WTC11 (cell line): ENCODE results near the gene PCGF1. TPM values are rescaled to one million over a fixed set of nuclear protein-coding genes. Genes with fewer than 3 reads are reported as not detected.

Source experiments
- ATAC-seq: fragments of 200-7000 bp; cut with Tn5 transposase; 2 replicates; pipeline ENCODE4 v1.10.0; 2021; ENCODE audit warnings: mild to moderate bottlenecking, moderate library complexity
- CTCF ChIA-PET: fragments of 300-600 bp; sonication (Branson Sonifier 250); formaldehyde crosslinking; loops from one replicate; lab custom pipeline; 2021; ENCODE audit warnings: antibody characterized with exemption; lab: Charles Lee
- POLR2A ChIA-PET: fragments of 350-600 bp; sonication (Branson Sonifier 250); formaldehyde crosslinking; loops from one replicate; lab custom pipeline; 2021; ENCODE audit warnings: antibody characterized with exemption; lab: Charles Lee
- DNase-seq: peaks from one replicate; pipeline ENCODE4 v3.0.0; 2021; ENCODE audit warnings: low spot score
- H3K27ac Mint-ChIP-seq: 2 replicates; pipeline ENCODE4 v1.8.0; 2021; ENCODE audit warnings: mixed read lengths
- H3K27me3 Mint-ChIP-seq: 2 replicates; pipeline ENCODE4 v1.8.0; 2021; ENCODE audit warnings: low read depth, mild to moderate bottlenecking, moderate library complexity, mixed read lengths
- H3K36me3 Mint-ChIP-seq: 2 replicates; pipeline ENCODE4 v1.8.0; 2021; ENCODE audit warnings: mixed read lengths
- H3K4me1 Mint-ChIP-seq: 2 replicates; pipeline ENCODE4 v1.8.0; 2022; ENCODE audit warnings: mixed read lengths
- H3K4me3 Mint-ChIP-seq: 2 replicates; pipeline ENCODE4 v1.8.0; 2021; ENCODE audit warnings: mild to moderate bottlenecking, moderate library complexity, mixed read lengths
- H3K9me3 Mint-ChIP-seq: 2 replicates; pipeline ENCODE4 v1.8.0; 2021; ENCODE audit warnings: mixed read lengths
- CREB1 ChIP-seq: sonication (generic); formaldehyde crosslinking; IDR thresholded peaks from 2 replicates; pipeline ENCODE4 v1.8.0; 2023; ENCODE audit warnings: mild to moderate bottlenecking, missing genetic modification reagents
- CREM ChIP-seq: sonication (generic); formaldehyde crosslinking; IDR thresholded peaks from 2 replicates; pipeline ENCODE4 v1.8.1; 2022; ENCODE audit warnings: mild to moderate bottlenecking, missing genetic modification reagents, moderate library complexity
- E2F5 ChIP-seq: sonication (generic); formaldehyde crosslinking; IDR thresholded peaks from 2 replicates; pipeline ENCODE4 v1.8.1; 2022; ENCODE audit warnings: mild to moderate bottlenecking, moderate library complexity, missing genetic modification reagents
- ELF4 ChIP-seq: sonication (generic); formaldehyde crosslinking; IDR thresholded peaks from 2 replicates; pipeline ENCODE4 v1.8.1; 2022; ENCODE audit warnings: low read depth, mild to moderate bottlenecking, moderate library complexity, missing genetic modification reagents
- ESRRA ChIP-seq: sonication (generic); formaldehyde crosslinking; IDR thresholded peaks from 2 replicates; pipeline ENCODE4 v1.8.1; 2022; ENCODE audit warnings: mild to moderate bottlenecking, missing genetic modification reagents, borderline replicate concordance
- GABPB1 ChIP-seq: sonication (generic); formaldehyde crosslinking; IDR thresholded peaks from 2 replicates; pipeline ENCODE4 v1.8.1; 2023; ENCODE audit warnings: mild to moderate bottlenecking, missing genetic modification reagents
- IRF2 ChIP-seq: sonication (generic); formaldehyde crosslinking; IDR thresholded peaks from 2 replicates; pipeline ENCODE4 v1.8.0; 2022; ENCODE audit warnings: low read depth, missing genetic modification reagents, borderline replicate concordance
- JAZF1 ChIP-seq: fragments of 250-450 bp; sonication (Bioruptor Pico); IDR thresholded peaks from 2 replicates; pipeline ENCODE4 v1.9.0; 2021; ENCODE audit warnings: moderate library complexity, mild to moderate bottlenecking, inconsistent platforms
- JUN ChIP-seq: sonication (generic); formaldehyde crosslinking; IDR thresholded peaks from 2 replicates; pipeline ENCODE4 v1.8.0; 2023; ENCODE audit warnings: mild to moderate bottlenecking, missing genetic modification reagents
- MXD4 ChIP-seq: fragments of 250-450 bp; sonication (Bioruptor Pico); IDR thresholded peaks from 2 replicates; pipeline ENCODE4 v1.8.0; 2021; ENCODE audit warnings: mild to moderate bottlenecking, moderate library complexity, borderline replicate concordance
- NFYB ChIP-seq: sonication (generic); formaldehyde crosslinking; conservative IDR thresholded peaks from 2 replicates; pipeline ENCODE4 v1.8.0; 2022; ENCODE audit warnings: low read depth, missing genetic modification reagents
- NR1H2 ChIP-seq: sonication (generic); formaldehyde crosslinking; IDR thresholded peaks from 2 replicates; pipeline ENCODE4 v1.9.0; 2021; ENCODE audit warnings: mild to moderate bottlenecking, moderate library complexity, missing genetic modification reagents
- RORB ChIP-seq: fragments of 250-450 bp; sonication (Bioruptor Pico); IDR thresholded peaks from 2 replicates; pipeline ENCODE4 v1.9.0; 2021; ENCODE audit warnings: mild to moderate bottlenecking
- SMAD3 ChIP-seq: sonication (generic); formaldehyde crosslinking; IDR thresholded peaks from 2 replicates; pipeline ENCODE4 v1.8.0; 2022; ENCODE audit warnings: missing genetic modification reagents, mild to moderate bottlenecking, borderline replicate concordance
- SOX15 ChIP-seq: fragments of 250-450 bp; sonication (Bioruptor Pico); IDR thresholded peaks from 2 replicates; pipeline ENCODE4 v1.9.0; 2021; ENCODE audit warnings: mild to moderate bottlenecking
- ZBTB21 ChIP-seq: sonication (generic); formaldehyde crosslinking; IDR thresholded peaks from 2 replicates; pipeline ENCODE4 v1.8.1; 2023; ENCODE audit warnings: mild to moderate bottlenecking, missing genetic modification reagents, borderline replicate concordance
- ZNF396 ChIP-seq: fragments of 250-450 bp; sonication (Bioruptor Pico); IDR thresholded peaks from 2 replicates; pipeline ENCODE4 v1.8.0; 2021; ENCODE audit warnings: mild to moderate bottlenecking, moderate library complexity, borderline replicate concordance
- ZNF512 ChIP-seq: sonication (generic); formaldehyde crosslinking; IDR thresholded peaks from 2 replicates; pipeline ENCODE4 v1.8.1; 2022; ENCODE audit warnings: missing genetic modification reagents, borderline replicate concordance
- total RNA-seq: library from RNA; stranded (reverse); gene quantifications from 3 replicates; pipeline ENCODE4 v1.2.3, GENCODE V29; 2021
- TF ChIP-seq, protein P1 (sequence below): sonication (generic); formaldehyde crosslinking; IDR thresholded peaks from 2 replicates; pipeline ENCODE4 v1.8.1; 2023; ENCODE audit warnings: mild to moderate bottlenecking, missing genetic modification reagents, moderate library complexity
- TF ChIP-seq, protein P2 (sequence below): fragments of 250-450 bp; sonication (Bioruptor Pico); IDR thresholded peaks from 2 replicates; pipeline ENCODE4 v1.9.0; 2021; ENCODE audit warnings: moderate library complexity, mild to moderate bottlenecking, inconsistent platforms, borderline replicate concordance
- TF ChIP-seq, protein P3 (sequence below): sonication (generic); formaldehyde crosslinking; IDR thresholded peaks from 2 replicates; pipeline ENCODE4 v1.8.0; 2022; ENCODE audit warnings: mild to moderate bottlenecking, missing genetic modification reagents
- TF ChIP-seq, protein P4 (sequence below): sonication (generic); formaldehyde crosslinking; IDR thresholded peaks from 2 replicates; pipeline ENCODE4 v1.8.1; 2023; ENCODE audit warnings: mild to moderate bottlenecking, missing genetic modification reagents, moderate library complexity
- TF ChIP-seq, protein P5 (sequence below): sonication (generic); formaldehyde crosslinking; IDR thresholded peaks from 2 replicates; pipeline ENCODE4 v1.8.0; 2022; ENCODE audit warnings: mild to moderate bottlenecking, missing genetic modification reagents

The PCGF1 gene
- total RNA-seq, 1 experiment from 2014 or later: 15.7 TPM

DNA sequence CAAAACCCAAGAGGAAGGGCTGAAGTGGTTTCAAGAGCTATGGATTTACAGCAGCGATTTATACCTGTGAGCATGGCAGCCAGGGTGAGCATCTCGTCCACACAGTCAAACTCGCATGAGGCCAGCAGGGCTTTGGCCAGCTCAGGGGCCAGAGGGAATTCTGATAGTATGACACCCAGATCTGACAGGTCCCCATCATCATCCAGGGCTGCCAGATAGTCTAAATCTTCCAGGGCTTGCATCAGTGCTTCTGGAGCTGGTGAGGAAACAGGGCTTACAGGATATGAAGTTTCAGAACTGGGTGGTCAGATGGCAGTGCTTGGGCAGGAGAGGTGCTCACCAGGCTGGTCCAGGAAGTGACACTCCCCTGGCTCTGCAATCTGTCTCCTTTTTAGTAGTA lies 15.0 kb upstream of the PCGF1 start (continued):
- TF ChIP-seq, protein P1, sequence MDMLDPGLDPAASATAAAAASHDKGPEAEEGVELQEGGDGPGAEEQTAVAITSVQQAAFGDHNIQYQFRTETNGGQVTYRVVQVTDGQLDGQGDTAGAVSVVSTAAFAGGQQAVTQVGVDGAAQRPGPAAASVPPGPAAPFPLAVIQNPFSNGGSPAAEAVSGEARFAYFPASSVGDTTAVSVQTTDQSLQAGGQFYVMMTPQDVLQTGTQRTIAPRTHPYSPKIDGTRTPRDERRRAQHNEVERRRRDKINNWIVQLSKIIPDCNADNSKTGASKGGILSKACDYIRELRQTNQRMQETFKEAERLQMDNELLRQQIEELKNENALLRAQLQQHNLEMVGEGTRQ (CRISPR knock-in tag): no peak
- TF ChIP-seq MXD4: no peak
- TF ChIP-seq JUN (CRISPR knock-in tag): no peak
- TF ChIP-seq RORB: no peak

GRCh38 chr2:74516650-74517049 lies 9.2 kb upstream of the PCGF1 start:
- CTCF ChIA-PET: interaction anchor here (0.6 to 1.9 kb wide), 5 partner anchors 10 to 34 kb away, joined by 3 to 8 read pairs (median 4); partner anchors contain the start of genes AUP1, CCDC142, DQX1 and HTRA2

DNA sequence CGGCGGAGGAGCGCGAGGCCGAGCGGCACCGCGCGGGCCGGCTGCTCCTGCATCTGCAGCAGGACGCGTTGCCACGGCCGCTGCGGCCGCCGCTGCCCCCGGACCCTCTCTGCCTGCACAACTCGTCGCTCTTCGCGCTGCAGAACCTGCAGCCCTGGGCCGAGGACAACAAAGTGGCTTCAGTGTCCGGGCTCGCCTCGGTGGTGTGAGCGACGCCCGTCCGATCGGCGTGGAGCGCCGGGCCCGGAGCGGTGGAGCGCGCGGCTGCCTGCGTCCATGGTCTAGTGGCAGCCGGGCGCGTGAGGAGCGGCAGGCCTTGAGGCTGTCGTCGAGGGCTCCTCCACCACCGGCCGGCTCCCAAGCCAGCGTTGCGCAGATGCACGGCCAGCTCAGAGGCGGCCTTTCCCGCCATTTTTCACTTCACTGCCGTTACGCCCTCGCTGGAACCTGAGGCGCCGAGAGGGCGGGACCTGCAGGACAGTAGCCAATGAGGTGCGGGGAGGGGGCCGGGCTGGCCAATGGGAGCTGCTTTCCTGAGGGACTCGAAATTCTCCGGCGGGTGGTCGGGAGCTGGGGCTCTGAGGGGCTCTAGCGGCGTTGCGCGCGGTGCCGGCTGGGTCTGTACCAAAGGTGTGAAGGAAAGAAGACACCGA lies 8.6 kb upstream of the PCGF1 start:
- CTCF ChIA-PET: interaction anchor here (0.6 to 1.9 kb wide), 7 partner anchors 9 to 56 kb away, joined by 3 to 8 read pairs (median 5); partner anchors contain the start of genes AUP1, CCDC142, DQX1 and HTRA2
- H3K27me3 Mint-ChIP-seq: peaks cover 99% of the 10 kb centered on the region
- H3K36me3 Mint-ChIP-seq: peaks cover 9% of the 10 kb centered on the region
- POLR2A ChIA-PET: interaction anchor here (1.0 to 1.1 kb wide), 3 partner anchors 8 to 71 kb away, joined by 3 to 8 read pairs (median 4); no protein-coding TSS in a partner anchor
- DNase-seq: peak; percentile 93
- peak; percentile 76 for ATAC-seq
- H3K4me1 Mint-ChIP-seq: peaks cover 16% of the 10 kb centered on the region
- no peak overlapping the region for H3K4me3 Mint-ChIP-seq
- H3K9me3 Mint-ChIP-seq: peaks cover 8% of the 10 kb centered on the region
- no peak overlapping the region for H3K27ac Mint-ChIP-seq
- TF ChIP-seq ZNF396 (CRISPR knock-in tag): no peak
- TF ChIP-seq SOX15 (CRISPR knock-in tag): no peak
- TF ChIP-seq, protein P2, sequence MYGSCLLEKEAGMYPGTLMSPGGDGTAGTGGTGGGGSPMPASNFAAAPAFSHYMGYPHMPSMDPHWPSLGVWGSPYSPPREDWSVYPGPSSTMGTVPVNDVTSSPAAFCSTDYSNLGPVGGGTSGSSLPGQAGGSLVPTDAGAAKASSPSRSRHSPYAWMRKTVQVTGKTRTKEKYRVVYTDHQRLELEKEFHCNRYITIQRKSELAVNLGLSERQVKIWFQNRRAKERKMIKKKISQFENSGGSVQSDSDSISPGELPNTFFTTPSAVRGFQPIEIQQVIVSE (CRISPR knock-in tag): no peak
- TF ChIP-seq, protein P3, sequence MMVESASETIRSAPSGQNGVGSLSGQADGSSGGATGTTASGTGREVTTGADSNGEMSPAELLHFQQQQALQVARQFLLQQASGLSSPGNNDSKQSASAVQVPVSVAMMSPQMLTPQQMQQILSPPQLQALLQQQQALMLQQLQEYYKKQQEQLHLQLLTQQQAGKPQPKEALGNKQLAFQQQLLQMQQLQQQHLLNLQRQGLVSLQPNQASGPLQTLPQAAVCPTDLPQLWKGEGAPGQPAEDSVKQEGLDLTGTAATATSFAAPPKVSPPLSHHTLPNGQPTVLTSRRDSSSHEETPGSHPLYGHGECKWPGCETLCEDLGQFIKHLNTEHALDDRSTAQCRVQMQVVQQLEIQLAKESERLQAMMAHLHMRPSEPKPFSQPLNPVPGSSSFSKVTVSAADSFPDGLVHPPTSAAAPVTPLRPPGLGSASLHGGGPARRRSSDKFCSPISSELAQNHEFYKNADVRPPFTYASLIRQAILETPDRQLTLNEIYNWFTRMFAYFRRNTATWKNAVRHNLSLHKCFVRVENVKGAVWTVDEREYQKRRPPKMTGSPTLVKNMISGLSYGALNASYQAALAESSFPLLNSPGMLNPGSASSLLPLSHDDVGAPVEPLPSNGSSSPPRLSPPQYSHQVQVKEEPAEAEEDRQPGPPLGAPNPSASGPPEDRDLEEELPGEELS (CRISPR knock-in tag): peak; percentile 96
- no peak for TF ChIP-seq JAZF1 (CRISPR knock-in tag)
- TF ChIP-seq NFYB (CRISPR knock-in tag): peak; percentile 84
- TF ChIP-seq, protein P4, sequence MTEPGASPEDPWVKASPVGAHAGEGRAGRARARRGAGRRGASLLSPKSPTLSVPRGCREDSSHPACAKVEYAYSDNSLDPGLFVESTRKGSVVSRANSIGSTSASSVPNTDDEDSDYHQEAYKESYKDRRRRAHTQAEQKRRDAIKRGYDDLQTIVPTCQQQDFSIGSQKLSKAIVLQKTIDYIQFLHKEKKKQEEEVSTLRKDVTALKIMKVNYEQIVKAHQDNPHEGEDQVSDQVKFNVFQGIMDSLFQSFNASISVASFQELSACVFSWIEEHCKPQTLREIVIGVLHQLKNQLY (CRISPR knock-in tag): no peak; the same call in 1 of the 2 replicates
- peak; percentile 76; the same call in 1 of the 2 replicates for TF ChIP-seq ESRRA (CRISPR knock-in tag)
- TF ChIP-seq ELF4: peak; percentile 43; the same call in 1 of the 2 replicates
- TF ChIP-seq NR1H2 (CRISPR knock-in tag): peak; percentile 87
- TF ChIP-seq E2F5: peak; percentile 83
- peak; percentile 93 for TF ChIP-seq CREB1
- peak; percentile 67; the same call in 1 of the 2 replicates for TF ChIP-seq ZBTB21
- TF ChIP-seq, protein P5, sequence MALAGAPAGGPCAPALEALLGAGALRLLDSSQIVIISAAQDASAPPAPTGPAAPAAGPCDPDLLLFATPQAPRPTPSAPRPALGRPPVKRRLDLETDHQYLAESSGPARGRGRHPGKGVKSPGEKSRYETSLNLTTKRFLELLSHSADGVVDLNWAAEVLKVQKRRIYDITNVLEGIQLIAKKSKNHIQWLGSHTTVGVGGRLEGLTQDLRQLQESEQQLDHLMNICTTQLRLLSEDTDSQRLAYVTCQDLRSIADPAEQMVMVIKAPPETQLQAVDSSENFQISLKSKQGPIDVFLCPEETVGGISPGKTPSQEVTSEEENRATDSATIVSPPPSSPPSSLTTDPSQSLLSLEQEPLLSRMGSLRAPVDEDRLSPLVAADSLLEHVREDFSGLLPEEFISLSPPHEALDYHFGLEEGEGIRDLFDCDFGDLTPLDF (CRISPR knock-in tag): peak; percentile 96
- peak; percentile 54; the same call in 1 of the 2 replicates for TF ChIP-seq CREM (CRISPR knock-in tag)
- TF ChIP-seq GABPB1: no peak
- no peak for TF ChIP-seq IRF2 (CRISPR knock-in tag)

More at GRCh38 chr2:74516650-74517049, 9.2 kb upstream of the PCGF1 start:
- H3K4me1 Mint-ChIP-seq: peaks cover 16% of the 10 kb centered on the region
- TF ChIP-seq SMAD3 (CRISPR knock-in tag): no peak
- TF ChIP-seq ZNF512 (CRISPR knock-in tag): 0 out of 2 replicates have a peak, but pooled peaks have one; percentile 12
- no peak overlapping the region for H3K27ac Mint-ChIP-seq
- POLR2A ChIA-PET: interaction anchor here (1.0 to 1.1 kb wide), 3 partner anchors 8 to 70 kb away, joined by 3 to 8 read pairs (median 4); no protein-coding TSS in a partner anchor
- H3K27me3 Mint-ChIP-seq: peaks cover 98% of the 10 kb centered on the region
- H3K36me3 Mint-ChIP-seq: peaks cover 9% of the 10 kb centered on the region
- no peak for ATAC-seq
- H3K9me3 Mint-ChIP-seq: peaks cover 8% of the 10 kb centered on the region
- H3K4me3 Mint-ChIP-seq: no peak overlapping the region
- no peak for DNase-seq
